IPS-11a (cell line): ENCODE data around the gene HDAC7.
"Not testable (repeated sequence)": the region's sequence is repeated elsewhere in the genome, so short reads cannot be mapped to it uniquely, and the experiment has no call there.

Experiments used
- H3K4me3 ChIP-seq: one replicate; pipeline ENCODE4 v1.5.1; 2013; ENCODE audit warnings: low read depth, low read length, control low read depth

Gene HDAC7

GRCh38 chr12:47850153-47851084 is 30.7 kb upstream of the HDAC7 start:
- no peak overlapping the region for H3K4me3 ChIP-seq

GRCh38 chr12:47849261-47849660 is 29.6 kb upstream of the HDAC7 start:
- H3K4me3 ChIP-seq = no peak overlapping the region

GRCh38 chr12:47848853-47849252 is 29.1 kb upstream of the HDAC7 start:
- no peak overlapping the region for H3K4me3 ChIP-seq

GRCh38 chr12:47846294-47846996 is 26.7 kb upstream of the HDAC7 start:
- no peak overlapping the region for H3K4me3 ChIP-seq

- H3K4me3 ChIP-seq = no peak overlapping the region
Observed at GRCh38 chr12:47845081-47845480, 25.4 kb upstream of the HDAC7 start.

GRCh38 chr12:47844264-47845019 is 24.7 kb upstream of the HDAC7 start:
- H3K4me3 ChIP-seq = no peak overlapping the region

- H3K4me3 ChIP-seq = no peak overlapping the region
Observed at GRCh38 chr12:47843226-47843980, 23.7 kb upstream of the HDAC7 start.

- H3K4me3 ChIP-seq = not testable (repeated sequence)
Observed at GRCh38 chr12:47842543-47842942, 22.8 kb upstream of the HDAC7 start.

GRCh38 chr12:47841910-47842309 is 22.2 kb upstream of the HDAC7 start:
- H3K4me3 ChIP-seq = no peak overlapping the region

GRCh38 chr12:47841501-47841900 is 21.8 kb upstream of the HDAC7 start:
- no peak overlapping the region for H3K4me3 ChIP-seq

- no peak overlapping the region for H3K4me3 ChIP-seq
Observed at GRCh38 chr12:47840571-47840970, 20.9 kb upstream of the HDAC7 start.

- H3K4me3 ChIP-seq = no peak overlapping the region
Observed at GRCh38 chr12:47839214-47839876, 19.6 kb upstream of the HDAC7 start.

GRCh38 chr12:47838286-47838931 is 18.7 kb upstream of the HDAC7 start:
- H3K4me3 ChIP-seq = no peak overlapping the region

GRCh38 chr12:47837190-47838171 is 17.8 kb upstream of the HDAC7 start:
- H3K4me3 ChIP-seq = no peak overlapping the region

- no peak overlapping the region for H3K4me3 ChIP-seq
Observed at GRCh38 chr12:47835831-47836155, 16.1 kb upstream of the HDAC7 start.

- H3K4me3 ChIP-seq = no peak overlapping the region
Observed at GRCh38 chr12:47835006-47835830, 15.5 kb upstream of the HDAC7 start.

GRCh38 chr12:47834199-47834903 is 14.6 kb upstream of the HDAC7 start:
- no peak overlapping the region for H3K4me3 ChIP-seq
